UCSD-AML1 (cell line): ENCODE data around the gene AMIGO1.

Experiments
- DNase-seq: peaks from one replicate; lab custom pipeline; 2025; ENCODE audit not compliant: unreplicated experiment; lab: John Stamatoyannopoulos, UW

AMIGO1 gene

DNA sequence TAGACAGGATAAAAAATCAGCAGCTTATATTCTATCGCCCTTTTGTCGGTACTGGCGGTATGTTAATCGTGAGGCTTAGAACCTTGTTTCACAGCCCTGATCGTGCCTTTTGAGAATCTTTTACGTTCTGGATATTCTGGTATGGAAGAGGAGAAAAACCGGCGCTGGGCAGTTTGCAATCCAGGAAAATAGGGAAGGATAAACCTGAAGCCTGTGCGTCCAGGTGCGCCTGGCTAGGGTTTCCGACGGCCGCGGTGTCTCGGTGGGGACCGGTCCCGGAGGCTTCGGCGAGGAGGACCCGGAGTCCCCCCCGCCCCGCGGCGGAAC, 43.4 kb downstream of the AMIGO1 start:
- no peak for DNase-seq

GRCh38 chr1:109457819-109458218, 51.7 kb downstream of the AMIGO1 start:
- DNase-seq, result no peak

DNA sequence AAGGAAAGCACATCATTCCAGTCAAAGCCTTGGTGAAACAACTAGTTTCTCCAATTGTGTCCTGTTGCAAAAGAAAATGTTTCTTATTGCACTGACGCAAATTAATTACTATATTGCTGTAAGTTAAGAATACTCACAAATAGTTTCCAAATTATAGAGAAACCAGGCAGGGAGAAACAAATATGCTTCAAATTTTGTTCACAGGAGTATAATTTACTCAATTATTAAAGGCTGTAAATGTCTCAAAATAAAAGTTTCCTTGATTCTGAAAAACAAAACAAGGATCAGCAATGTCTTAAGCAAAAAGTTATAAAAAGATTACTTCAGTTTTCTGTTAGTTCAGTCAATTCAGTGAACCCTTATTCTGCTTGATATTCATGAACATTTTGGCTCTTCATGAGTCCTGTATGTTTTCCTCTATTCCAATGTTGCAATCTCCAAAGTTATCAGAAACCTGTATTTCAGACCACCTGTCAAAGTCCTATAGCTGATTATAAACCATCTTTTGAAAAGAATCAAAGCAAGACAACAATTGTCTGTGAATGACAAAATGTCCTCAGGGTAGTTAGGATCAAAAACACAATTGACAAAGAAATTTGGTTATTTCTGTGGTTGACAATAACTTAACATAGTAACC, 54.9 kb downstream of the AMIGO1 start:
- no peak for DNase-seq
